HL-60 (cell line): ENCODE data around the gene WDR90.

Experiments used
- DNase-seq, 2 experiments: peaks; one replicate each; pipeline ENCODE4 v3.0.0-alpha.2; 2010 to 2020; ENCODE audit warnings: low read depth in 1 of 2, low spot score in 1 of 2
- H3K27ac ChIP-seq: fragments of 250-450 bp; sonication (Bioruptor Pico); replicated peaks from 2 replicates; pipeline ENCODE4 v1.5.1; 2020; ENCODE audit warnings: mild to moderate bottlenecking, moderate library complexity
- H3K27me3 ChIP-seq: fragments of 250-450 bp; sonication (Bioruptor Pico); 2 replicates; pipeline ENCODE4 v1.5.1; 2021; ENCODE audit warnings: mild to moderate bottlenecking, moderate library complexity; ENCODE audit not compliant: insufficient read depth, poor library complexity, severe bottlenecking
- H3K4me3 ChIP-seq: replicated peaks from 2 replicates; pipeline ENCODE4 v1.5.1; 2011; ENCODE audit warnings: mild to moderate bottlenecking, control low read depth, low read length; ENCODE audit not compliant: insufficient read depth
- GABPA ChIP-seq: IDR thresholded peaks from 2 replicates; pipeline ENCODE4 v1.6.1; 2012; ENCODE audit warnings: low read depth
- POLR2AphosphoS5 ChIP-seq: IDR thresholded peaks from 2 replicates; pipeline ENCODE4 v1.6.1; 2012; ENCODE audit warnings: low read depth
- REST ChIP-seq: IDR thresholded peaks from 2 replicates; pipeline ENCODE4 v1.6.1; 2012; ENCODE audit warnings: low read depth; ENCODE audit not compliant: insufficient replicate concordance
- SPI1 ChIP-seq: IDR thresholded peaks from 2 replicates; pipeline ENCODE4 v1.6.1; 2012; ENCODE audit warnings: low read depth, mild to moderate bottlenecking, borderline replicate concordance
- TF ChIP-seq, protein P1 (sequence below): IDR thresholded peaks from one replicate; pipeline ENCODE4 v1.5.1; 2011; ENCODE audit warnings: low read length, control low read depth, inconsistent platforms; ENCODE audit not compliant: insufficient read depth

The WDR90 gene

DNA sequence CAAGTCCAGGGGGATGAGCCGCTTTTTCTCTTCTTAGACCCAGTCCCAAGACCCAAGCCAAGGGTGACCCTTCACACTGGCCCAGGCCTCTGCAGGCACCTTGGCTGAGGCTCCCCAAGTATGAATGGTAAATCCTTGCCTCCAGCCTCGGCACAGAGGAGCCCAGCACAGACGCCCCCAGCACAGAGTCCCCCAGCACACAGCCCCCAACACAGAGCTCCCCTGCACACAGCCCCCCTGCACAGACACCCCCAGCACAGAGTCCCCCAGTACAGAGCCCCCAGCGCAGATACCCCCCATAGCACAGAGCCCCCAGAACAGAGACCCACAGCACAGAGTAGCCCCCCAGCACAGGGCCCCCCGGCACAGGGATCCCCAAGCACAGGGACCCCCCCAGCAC, 8.6 kb upstream of the WDR90 start:
- DNase-seq: no peak
- Histone ChIP-seq H3K4me3 (peak overlapping the region; percentile 68), H3K27ac (no peak overlapping the region), H3K27me3 (no peaks in the 10 kb centered on the region)
- TF ChIP-seq, protein P1, sequence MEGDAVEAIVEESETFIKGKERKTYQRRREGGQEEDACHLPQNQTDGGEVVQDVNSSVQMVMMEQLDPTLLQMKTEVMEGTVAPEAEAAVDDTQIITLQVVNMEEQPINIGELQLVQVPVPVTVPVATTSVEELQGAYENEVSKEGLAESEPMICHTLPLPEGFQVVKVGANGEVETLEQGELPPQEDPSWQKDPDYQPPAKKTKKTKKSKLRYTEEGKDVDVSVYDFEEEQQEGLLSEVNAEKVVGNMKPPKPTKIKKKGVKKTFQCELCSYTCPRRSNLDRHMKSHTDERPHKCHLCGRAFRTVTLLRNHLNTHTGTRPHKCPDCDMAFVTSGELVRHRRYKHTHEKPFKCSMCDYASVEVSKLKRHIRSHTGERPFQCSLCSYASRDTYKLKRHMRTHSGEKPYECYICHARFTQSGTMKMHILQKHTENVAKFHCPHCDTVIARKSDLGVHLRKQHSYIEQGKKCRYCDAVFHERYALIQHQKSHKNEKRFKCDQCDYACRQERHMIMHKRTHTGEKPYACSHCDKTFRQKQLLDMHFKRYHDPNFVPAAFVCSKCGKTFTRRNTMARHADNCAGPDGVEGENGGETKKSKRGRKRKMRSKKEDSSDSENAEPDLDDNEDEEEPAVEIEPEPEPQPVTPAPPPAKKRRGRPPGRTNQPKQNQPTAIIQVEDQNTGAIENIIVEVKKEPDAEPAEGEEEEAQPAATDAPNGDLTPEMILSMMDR: no peak
- TF ChIP-seq REST (no peak), GABPA (no peak), SPI1 (no peak), POLR2AphosphoS5 (no peak)

GRCh38 chr16:641326-642188, 7.6 kb upstream of the WDR90 start, which contains the start of gene MCRIP2:
Gene MCRIP2, plus strand, starts transcription at chr16:641828. Its CDS starts 164 bp downstream, at chr16:641992.
- Histone ChIP-seq H3K27ac (peak within 1 kb of the TSS; percentile 95), H3K27me3 (no peaks in the 10 kb centered on the region), H3K4me3 (peak within 1 kb of the TSS; percentile 68)
- no peak for TF ChIP-seq REST
- TF ChIP-seq POLR2AphosphoS5: peak; percentile 85
- DNase-seq: peak; percentile 82 to 84

- Histone ChIP-seq H3K27ac (peak overlapping the region; percentile 93), H3K4me3 (peak overlapping the region; percentile 68), H3K27me3 (no peaks in the 10 kb centered on the region)
- peak; percentile 62 to 78 for DNase-seq
- TF ChIP-seq SPI1 (0 out of 2 replicates have a peak, but pooled peaks have one; percentile 9), GABPA (no peak), REST (peak; percentile 15)
- TF ChIP-seq, protein P1: no peak
Observed at GRCh38 chr16:642189-643049, 6.7 kb upstream of the WDR90 start.
